HepG2 (cell line): ENCODE results near the gene CLEC16A. TPM values are rescaled to one million over a fixed set of nuclear protein-coding genes. Genes with fewer than 3 reads are reported as not detected.
A peak's percentile ranks its signal among the peaks of the same experiment; 100 is the strongest.

Source experiments
- ATAC-seq: fragments of 200-7000 bp; cut with Tn5 transposase; 3 replicates; pipeline ENCODE4 v1.9.1; 2020; ENCODE audit warnings: mild to moderate bottlenecking, moderate library complexity
- BruUV-seq: library from RNA; stranded (reverse); fragments of 400-500 nt; replicated peaks from 2 replicates; lab custom pipeline; 2021; lab: Mats Ljungman, UMichigan
- CTCF ChIA-PET: fragments of 300-600 bp; formaldehyde crosslinking; extraction: SDS; loops from one replicate; lab custom pipeline; 2021; ENCODE audit warnings: low total read pairs, inconsistent platforms, low intra/inter-chr PET ratio; lab: Yijun Ruan, JAX
- POLR2A ChIA-PET: fragments of 350-600 bp; sonication (Branson Sonifier 250); formaldehyde crosslinking; loops from one replicate; lab custom pipeline; 2020; ENCODE audit warnings: antibody characterized with exemption, inconsistent platforms; lab: Yijun Ruan, JAX
- DNase-seq: peaks from one replicate; pipeline ENCODE4 v3.0.0-alpha.2; 2015; ENCODE audit warnings: low spot score
- FAIRE-seq: peaks from 3 replicates; lab custom pipeline; 2011; peaks lifted over from hg19 to GRCh38; lab: Jason Lieb, UNC
- H2AFZ ChIP-seq: one replicate; pipeline ENCODE4 v1.6.1; 2011; ENCODE audit warnings: low read length, inconsistent platforms
- H3K27ac ChIP-seq: fragments of 300-600 bp; 3 replicates; pipeline ENCODE4 v1.8.0; 2011; ENCODE audit warnings: mixed run types, mild to moderate bottlenecking, mixed read lengths, low read length, inconsistent platforms; ENCODE audit not compliant: insufficient read depth; ENCODE audit errors: extremely low read length
- H3K27me3 ChIP-seq, 2 experiments: fragments of 200-600 bp in 1 of 2; 2 replicates in 1 of 2; 3 replicates in 1 of 2; pipeline versions ENCODE4 v1.6.0 to v1.8.0; 2011; ENCODE audit warnings: low read length in 2 of 2, mild to moderate bottlenecking in 2 of 2, moderate library complexity in 2 of 2, inconsistent platforms in 1 of 2; ENCODE audit not compliant: insufficient read depth in 2 of 2, control insufficient read depth in 1 of 2
- H3K36me3 ChIP-seq, 2 experiments: fragments of 200-600 bp in 1 of 2; replicated peaks in 1 of 2; 2 replicates in 1 of 2; 3 replicates in 1 of 2; pipeline versions ENCODE4 v1.5.1 to v1.8.0; 2011; ENCODE audit warnings: low read length in 2 of 2, inconsistent platforms in 1 of 2; ENCODE audit not compliant: insufficient read depth in 2 of 2, control insufficient read depth in 1 of 2
- H3K4me1 ChIP-seq: 2 replicates; pipeline ENCODE4 v1.5.1; 2012; ENCODE audit warnings: low read length, inconsistent platforms; ENCODE audit not compliant: insufficient read depth
- H3K4me2 ChIP-seq: 2 replicates; pipeline ENCODE4 v1.6.0; 2011; ENCODE audit warnings: low read depth, low read length, inconsistent platforms
- H3K4me3 ChIP-seq, 3 experiments: fragments of 200-600 bp in 1 of 3; sonication (generic), shearing (Covaris generic) in 1 of 3; replicated peaks in 1 of 3; 2 replicates each; pipeline ENCODE4 v1.5.1; 2011 to 2016; ENCODE audit warnings: low read length in 3 of 3, inconsistent platforms in 2 of 3, low read depth in 2 of 3, mild to moderate bottlenecking in 2 of 3, control low read depth in 1 of 3, mixed read lengths in 1 of 3; ENCODE audit not compliant: insufficient read depth in 1 of 3
- H3K79me2 ChIP-seq: one replicate; pipeline ENCODE4 v1.6.1; 2011; ENCODE audit warnings: low read length, inconsistent platforms; ENCODE audit not compliant: insufficient read depth
- H3K9ac ChIP-seq: 2 replicates; pipeline ENCODE4 v1.6.0; 2011; ENCODE audit warnings: mild to moderate bottlenecking, low read depth, low read length, inconsistent platforms; ENCODE audit not compliant: insufficient read depth
- H3K9me3 ChIP-seq: 2 replicates; pipeline ENCODE4 v1.5.1; 2012; ENCODE audit warnings: mild to moderate bottlenecking, low read length
- H4K20me1 ChIP-seq: 2 replicates; pipeline ENCODE4 v1.6.0; 2011; ENCODE audit warnings: inconsistent platforms, mild to moderate bottlenecking, low read length, moderate library complexity; ENCODE audit not compliant: insufficient read depth
- AFF4 ChIP-seq: sonication (generic); formaldehyde crosslinking; IDR thresholded peaks from 2 replicates; pipeline ENCODE4 v1.4.0; 2020; ENCODE audit warnings: missing genetic modification reagents
- AHR ChIP-seq: IDR thresholded peaks from 2 replicates; pipeline ENCODE4 v1.6.1; 2018; ENCODE audit warnings: missing genetic modification reagents, missing compliant biosample characterization
- NFATC3 ChIP-seq: sonication (generic); formaldehyde crosslinking; IDR thresholded peaks from 2 replicates; pipeline ENCODE4 v1.5.1; 2020; ENCODE audit warnings: mild to moderate bottlenecking, missing genetic modification reagents
- NRL ChIP-seq: sonication (generic); formaldehyde crosslinking; IDR thresholded peaks from 2 replicates; pipeline ENCODE4 v1.5.0; 2020; ENCODE audit warnings: missing genetic modification reagents, mild to moderate bottlenecking, moderate library complexity, borderline replicate concordance
- RFX1 ChIP-seq: fragments of 450-650 bp; IDR thresholded peaks from 2 replicates; pipeline ENCODE4 v1.6.1; 2017
- XBP1 ChIP-seq: sonication (generic); formaldehyde crosslinking; IDR thresholded peaks from 2 replicates; pipeline ENCODE4 v1.5.0; 2020; ENCODE audit warnings: missing genetic modification reagents
- ZNF263 ChIP-seq: sonication (generic); formaldehyde crosslinking; IDR thresholded peaks from 2 replicates; pipeline ENCODE4 v1.4.0; 2020; ENCODE audit warnings: missing genetic modification reagents
- ZNF280B ChIP-seq: sonication (generic); formaldehyde crosslinking; IDR thresholded peaks from 2 replicates; pipeline ENCODE4 v1.5.0; 2020; ENCODE audit warnings: missing genetic modification reagents, mild to moderate bottlenecking, borderline replicate concordance
- ZNF326 ChIP-seq: sonication (generic); formaldehyde crosslinking; IDR thresholded peaks from 2 replicates; pipeline ENCODE4 v1.4.0; 2020; ENCODE audit warnings: missing genetic modification reagents, borderline replicate concordance
- ZNF563 ChIP-seq: sonication (generic); formaldehyde crosslinking; IDR thresholded peaks from 2 replicates; pipeline ENCODE4 v1.8.0; 2022; ENCODE audit warnings: mild to moderate bottlenecking, moderate library complexity, missing genetic modification reagents
- ZNF580 ChIP-seq: IDR thresholded peaks from 2 replicates; pipeline ENCODE4 v1.6.1; 2016; ENCODE audit warnings: low read depth, borderline replicate concordance
- WGBS: methylation state at CpG from one replicate; pipeline ENCODE4 v1.1.6; 2017; ENCODE audit warnings: low lambda C conversion rate; 5-methylcytosine and 5-hydroxymethylcytosine counted together
- in situ Hi-C: cut with HindIII; loops from 2 replicates; pipeline ENCODE4 v1.10.0; 2017; ENCODE audit warnings: low pct_unique_long_range_greater_than_20kb; ENCODE audit not compliant: extremely low pct_ligation_motif_present
- intact Hi-C: fragments of 100-400 bp; cut with micrococcal nuclease; formaldehyde crosslinking; loops from one replicate; pipeline ENCODE4 v1.10.0; 2022; ENCODE audit not compliant: unreplicated experiment
- polyA plus RNA-seq, 8 experiments: library from polyadenylated mRNA; depleted of rRNA in 3 of 8; stranded (reverse) in 7 of 8; unstranded in 1 of 8; fragments of >200 nt; fragmentation: Illumina TruSeq in 4 of 8; extraction: Trizol in 4 of 8; gene quantifications; 2 replicates each; pipeline versions ENCODE4 v1.2.1 to v1.2.3, GENCODE V29; 2011 to 2016; ENCODE audit warnings: low read depth in 4 of 8, missing spikeins in 1 of 8, mixed read lengths in 1 of 8; ENCODE audit not compliant: insufficient read depth in 1 of 8
- total RNA-seq, 5 experiments: library from RNA; depleted of rRNA; stranded (reverse); fragments of >200 nt; fragmentation: Illumina TruSeq; extraction: Trizol; gene quantifications; 2 replicates each; pipeline ENCODE4 v1.2.3, GENCODE V29; 2016; ENCODE audit warnings: low read depth in 1 of 5

The CLEC16A gene
- total and polyA plus RNA-seq, 2 of the 13 experiments (the other 11 are each of a cell fraction or from before 2014, with no cell fraction given) = 8.5 to 10.3 TPM

- Histone ChIP-seq H3K27ac (no peak overlapping the region), H3K79me2 (no peaks in the 10 kb centered on the region), H2AFZ (no peak overlapping the region), H3K36me3 (no peaks in the 10 kb centered on the region), H3K4me2 (no peak overlapping the region), H3K27me3 (no peaks in the 10 kb centered on the region), H4K20me1 (no peaks in the 10 kb centered on the region), H3K9ac (no peak overlapping the region), H3K4me3 (no peak overlapping the region), H3K9me3 (no peaks in the 10 kb centered on the region), H3K4me1 (0 out of 2 replicates have a peak, but pooled peaks cover 7% of the 10 kb centered on the region)
- TF ChIP-seq XBP1 (CRISPR knock-in tag) = no peak
- peak; percentile 21; the same call in 1 of the 2 replicates for TF ChIP-seq NRL (CRISPR knock-in tag)
- no peak for ATAC-seq
- no TSS peak for BruUV-seq
- WGBS = 90% methylated on average over 4 of the region's 4 CpGs
- in situ Hi-C loops (no loop called here), intact Hi-C loops (no loop called here)
- CTCF ChIA-PET = no interaction called here
- POLR2A ChIA-PET = interaction anchor here (0.6 kb wide), 1 partner anchor 143 kb away, joined by 3 read pairs; the partner anchor contains the start of gene SOCS1
- no peak for DNase-seq
- FAIRE-seq = no peak
These were observed 168.5 kb downstream of the CLEC16A start for GRCh38 chr16:11112723-11113348.

- ChIA-PET CTCF (no interaction called here), POLR2A (no interaction called here)
- Histone ChIP-seq H3K4me1 (0 out of 2 replicates have a peak, but pooled peaks cover 3% of the 10 kb centered on the region), H3K27ac (no peak overlapping the region), H3K27me3 (no peaks in the 10 kb centered on the region), H3K36me3 (no peaks in the 10 kb centered on the region), H3K9ac (no peak overlapping the region), H3K9me3 (no peaks in the 10 kb centered on the region), H3K4me2 (no peak overlapping the region), H3K4me3 (no peak overlapping the region), H2AFZ (no peak overlapping the region), H3K79me2 (no peaks in the 10 kb centered on the region), H4K20me1 (no peaks in the 10 kb centered on the region)
- ATAC-seq = no peak
- WGBS = 89% methylated on average over 14 of the region's 15 CpGs
- no peak for DNase-seq
- in situ Hi-C loops = no loop called here
- intact Hi-C loops = no loop called here
- FAIRE-seq = no peak
- BruUV-seq = no TSS peak
- TF ChIP-seq ZNF280B (CRISPR knock-in tag) = no peak
- no peak for TF ChIP-seq ZNF326 (CRISPR knock-in tag)
- no peak for TF ChIP-seq ZNF580 (CRISPR knock-in tag)
- no peak for TF ChIP-seq NFATC3 (CRISPR knock-in tag)
- TF ChIP-seq ZNF263 (CRISPR knock-in tag) = no peak
- no peak for TF ChIP-seq AHR (CRISPR knock-in tag)
- no peak for TF ChIP-seq RFX1
- no peak for TF ChIP-seq AFF4 (CRISPR knock-in tag)
- no peak for TF ChIP-seq ZNF563 (CRISPR knock-in tag)
These were observed 170.2 kb downstream of the CLEC16A start for GRCh38 chr16:11114366-11115164.
